ENCODE data around the gene CYGB.

- peak; percentile 93 to 97 (median 96) for TF ChIP-seq CTCF (IDR thresholded peaks at IDR 0.05)
- no peak for TF ChIP-seq POLR2A (IDR thresholded peaks at IDR 0.05)
Measured at GRCh38 chr17:76506408-76507345, 30.8 kb downstream of the CYGB start.
